Loucy (cell line): ENCODE results near the gene CDK6.

Experiments used
- H2AFZ ChIP-seq: fragments of 200-600 bp; sonication (generic); 2 replicates; pipeline ENCODE4 v1.6.0; 2016; ENCODE audit warnings: antibody characterized with exemption, mild to moderate bottlenecking, low read length, moderate library complexity
- H3F3A ChIP-seq: fragments of 200-600 bp; 2 replicates; pipeline ENCODE4 v1.6.0; 2016; ENCODE audit warnings: antibody characterized with exemption, low read depth, mild to moderate bottlenecking
- H3K27me3 ChIP-seq: fragments of 200-600 bp; sonication (generic); 2 replicates; pipeline ENCODE4 v1.6.1; 2014; ENCODE audit warnings: low read length, mild to moderate bottlenecking; ENCODE audit not compliant: insufficient read depth, poor library complexity, severe bottlenecking
- H3K36me3 ChIP-seq: fragments of 200-600 bp; sonication (generic); 2 replicates; pipeline ENCODE4 v1.6.1; 2016; ENCODE audit warnings: low read length; ENCODE audit not compliant: insufficient read depth
- H3K4me1 ChIP-seq: fragments of 200-600 bp; sonication (generic); 2 replicates; pipeline ENCODE4 v1.5.1; 2014; ENCODE audit warnings: low read length, mild to moderate bottlenecking; ENCODE audit not compliant: insufficient read depth, poor library complexity, severe bottlenecking
- H3K4me2 ChIP-seq: fragments of 200-600 bp; sonication (generic); 2 replicates; pipeline ENCODE4 v1.6.0; 2014; ENCODE audit warnings: antibody characterized with exemption, low read length, low read depth, mild to moderate bottlenecking; ENCODE audit not compliant: poor library complexity, severe bottlenecking
- H3K4me3 ChIP-seq: fragments of 200-600 bp; sonication (generic); 2 replicates; pipeline ENCODE4 v1.5.1; 2014; ENCODE audit warnings: low read length, mild to moderate bottlenecking, mixed read lengths; ENCODE audit not compliant: poor library complexity, severe bottlenecking
- H3K79me2 ChIP-seq: fragments of 200-600 bp; sonication (generic); 2 replicates; pipeline ENCODE4 v1.6.1; 2014; ENCODE audit warnings: low read length; ENCODE audit not compliant: insufficient read depth
- H3K9ac ChIP-seq: fragments of 200-600 bp; sonication (generic); 2 replicates; pipeline ENCODE4 v1.6.0; 2014; ENCODE audit warnings: mild to moderate bottlenecking, low read depth, low read length, moderate library complexity; ENCODE audit not compliant: poor library complexity, severe bottlenecking
- H3K9me2 ChIP-seq: fragments of 200-600 bp; sonication (generic); replicated peaks from 2 replicates; pipeline ENCODE4 v1.6.1; 2016; ENCODE audit warnings: low read depth, low read length, mixed read lengths
- H3K9me3 ChIP-seq: fragments of 200-600 bp; sonication (generic); 2 replicates; pipeline ENCODE4 v1.6.1; 2014; ENCODE audit warnings: mild to moderate bottlenecking, antibody characterized with exemption, low read length, low read depth; ENCODE audit not compliant: insufficient read depth
- H4K20me1 ChIP-seq: fragments of 200-600 bp; sonication (generic); 2 replicates; pipeline ENCODE4 v1.6.0; 2014; ENCODE audit warnings: antibody characterized with exemption, low read length, mild to moderate bottlenecking; ENCODE audit not compliant: insufficient read depth, poor library complexity, severe bottlenecking
- CTCF ChIP-seq: fragments of 200-600 bp; sonication (generic); conservative IDR thresholded peaks from 2 replicates; pipeline ENCODE4 v1.5.1; 2014; ENCODE audit warnings: mild to moderate bottlenecking, antibody characterized with exemption, low read length
- EZH2phosphoT487 ChIP-seq: fragments of 200-600 bp; IDR thresholded peaks from 2 replicates; pipeline ENCODE4 v1.6.1; 2018; ENCODE audit warnings: antibody characterized with exemption, mild to moderate bottlenecking, moderate library complexity, borderline replicate concordance

CDK6 gene

GRCh38 chr7:92833766-92834506, 2.4 kb downstream of the CDK6 start:
- Histone ChIP-seq H3K4me3 (peak overlapping the region; percentile 87), H2AFZ (no peak overlapping the region), H3F3A (peaks cover 5% of the 10 kb centered on the region), H3K79me2 (peaks cover 100% of the 10 kb centered on the region), H3K9me2 (no peaks in the 10 kb centered on the region), H3K9ac (peak overlapping the region; percentile 98), H3K27me3 (peaks cover 51% of the 10 kb centered on the region), H4K20me1 (peaks cover 53% of the 10 kb centered on the region), H3K9me3 (no peaks in the 10 kb centered on the region), H3K4me1 (peaks cover 33% of the 10 kb centered on the region), H3K36me3 (peaks cover 46% of the 10 kb centered on the region), H3K4me2 (peak overlapping the region; percentile 90)
- 0 out of 2 replicates have a peak, but pooled peaks have one; percentile 14 for TF ChIP-seq CTCF
- no peak for TF ChIP-seq EZH2phosphoT487

DNA sequence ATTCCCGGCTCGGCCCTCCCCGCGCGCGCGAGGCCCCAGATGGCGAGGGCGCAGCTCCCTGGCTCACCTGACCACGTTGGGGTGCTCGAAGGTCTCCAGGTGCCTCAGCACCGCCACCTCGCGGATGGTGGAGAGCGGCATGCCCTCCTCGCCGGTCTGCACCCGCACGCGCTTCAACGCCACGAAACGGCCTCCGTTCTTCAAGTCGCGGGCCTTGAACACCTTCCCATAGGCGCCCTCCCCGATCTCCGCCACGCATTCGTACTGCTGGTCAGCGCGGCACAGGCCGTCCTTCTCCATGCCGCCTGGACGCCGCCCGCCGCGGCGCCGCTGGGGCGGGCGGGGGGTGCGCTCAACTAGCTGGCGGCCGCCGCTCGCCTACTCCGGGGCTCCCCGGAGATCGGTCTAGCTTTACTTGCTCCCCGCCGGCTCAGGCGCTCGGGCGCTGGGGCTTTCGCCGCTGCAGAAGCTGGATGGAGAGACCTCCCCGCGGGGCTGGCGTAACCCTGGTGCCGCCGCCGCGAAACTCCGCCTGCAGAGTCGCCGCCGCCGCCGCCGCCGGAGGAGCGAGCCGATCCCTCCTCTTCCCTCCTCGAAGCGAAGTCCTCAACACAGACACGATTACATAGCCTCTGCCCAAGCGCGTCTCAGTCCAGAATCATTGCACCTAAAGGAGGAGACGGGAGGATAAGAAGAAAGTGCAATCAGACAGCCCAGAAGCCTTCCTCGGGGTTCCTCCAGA, 3.2 kb downstream of the CDK6 start:
- peak overlapping the region; percentile 98 for H3K9ac ChIP-seq
- peak overlapping the region; percentile 90 for H3K4me2 ChIP-seq
- no peak overlapping the region for H2AFZ ChIP-seq
- H4K20me1 ChIP-seq: peaks cover 60% of the 10 kb centered on the region
- H3K9me3 ChIP-seq: no peaks in the 10 kb centered on the region
- H3K9me2 ChIP-seq: no peaks in the 10 kb centered on the region
- H3K36me3 ChIP-seq: peaks cover 53% of the 10 kb centered on the region
- peaks cover 33% of the 10 kb centered on the region for H3K4me1 ChIP-seq
- peak overlapping the region; percentile 87 for H3K4me3 ChIP-seq
- H3K79me2 ChIP-seq: peaks cover 100% of the 10 kb centered on the region
- H3K27me3 ChIP-seq: peaks cover 54% of the 10 kb centered on the region
- TF ChIP-seq CTCF: peak; percentile 64
- TF ChIP-seq EZH2phosphoT487: no peak
- H3F3A ChIP-seq: peaks cover 5% of the 10 kb centered on the region

GRCh38 chr7:92832534-92833023, 3.8 kb downstream of the CDK6 start:
- H3F3A ChIP-seq: peaks cover 5% of the 10 kb centered on the region
- no peaks in the 10 kb centered on the region for H3K9me3 ChIP-seq

More at GRCh38 chr7:92832534-92833023, 3.8 kb downstream of the CDK6 start:
- no peaks in the 10 kb centered on the region for H3K9me2 ChIP-seq
- peaks cover 65% of the 10 kb centered on the region for H4K20me1 ChIP-seq
- H3K36me3 ChIP-seq: peaks cover 57% of the 10 kb centered on the region
- no peak overlapping the region for H2AFZ ChIP-seq
- H3K9ac ChIP-seq: peak overlapping the region; percentile 98
- peaks cover 100% of the 10 kb centered on the region for H3K79me2 ChIP-seq
- peaks cover 54% of the 10 kb centered on the region for H3K27me3 ChIP-seq
- TF ChIP-seq CTCF (no peak), EZH2phosphoT487 (no peak)
- peak overlapping the region; percentile 90 for H3K4me2 ChIP-seq
- H3K4me3 ChIP-seq: peak overlapping the region; percentile 87
- peaks cover 31% of the 10 kb centered on the region for H3K4me1 ChIP-seq
